ENCODE results near the gene FUBP3. TPM values are rescaled to one million over a fixed set of nuclear protein-coding genes. Genes with fewer than 3 reads are reported as not detected.

FUBP3 gene
- polyA plus RNA-seq, 1 donor (not counting 4 experiments of a cell fraction or from before 2014, with no cell fraction given) = 39.1 TPM

- Histone ChIP-seq H3K4me2 (ENCODE audit: control insufficient read depth, extremely low read depth, insufficient read depth, low read depth, low read length) (no peak overlapping the region), H3K9me1 (ENCODE audit: control insufficient read depth, extremely low read depth, insufficient read depth, low read length) (no peaks in the 10 kb centered on the region), H2AFZ (ENCODE audit: control insufficient read depth, low read length) (no peak overlapping the region), H3K36me3 (ENCODE audit: control insufficient read depth in 2 of 2, extremely low read depth in 1 of 2, insufficient read depth in 2 of 2, low read length in 2 of 2) (no peaks in the 10 kb centered on the region), H3K27ac (ENCODE audit: control insufficient read depth, insufficient read depth, low read length) (no peak overlapping the region), H3K4me1 (ENCODE audit: control insufficient read depth, extremely low read depth, insufficient read depth, low read length) (no peaks in the 10 kb centered on the region), H3K9me3 (ENCODE audit: control insufficient read depth, low read depth, low read length) (no peaks in the 10 kb centered on the region), H4K20me1 (ENCODE audit: control insufficient read depth, extremely low read depth, insufficient read depth, low read length) (no peaks in the 10 kb centered on the region), H3K9ac (ENCODE audit: control insufficient read depth, extremely low read depth, insufficient read depth, low read length) (no peak overlapping the region), H3K4me3 (ENCODE audit: control insufficient read depth in 2 of 3, extremely low read depth in 1 of 3, insufficient read depth in 2 of 3, low read depth in 1 of 3, low read length in 3 of 3) (no peak overlapping the region), H3K27me3 (ENCODE audit: control insufficient read depth, extremely low read depth, insufficient read depth, low read length) (no peaks in the 10 kb centered on the region), H3K79me2 (ENCODE audit: control insufficient read depth, insufficient read depth, low read length) (no peaks in the 10 kb centered on the region)
- no peak for FAIRE-seq
- no peak for TF ChIP-seq EZH2 (IDR thresholded peaks at IDR 0.05; ENCODE audit: low read length)
- TF ChIP-seq CTCF (optimal IDR thresholded peaks at IDR 0.05 in 1 of 3, IDR thresholded peaks at IDR 0.05 in 1 of 3, conservative IDR thresholded peaks at IDR 0.05 in 1 of 3; ENCODE audit: extremely low read depth in 1 of 3, insufficient read depth in 2 of 3, low read length in 3 of 3) = no peak
- DNase-seq (ENCODE audit: low read depth, low spot score) = no peak
- dilution Hi-C loops (cut with MboI; ENCODE audit: extremely low pct_ligation_motif_present, low sequenced_read_pairs) = no loop called here
Observed at GRCh38 chr9:130687615-130688014, 108.2 kb downstream of the FUBP3 start.

Small RNA genes within 50 kb of the gene (small RNA-seq; reads per million reads assigned to genes)
- 0 reads per million in 3 experiments for gene MIR6856 (ENCODE audit: insufficient read length in 3 of 3, low read depth in 3 of 3, low replicate concordance in 1 of 3)

Other genes with a start within 250 kb of the FUBP3 start
- 23.7 to 165 TPM (median 52.4 TPM) in 3 replicates for gene ASS1, start 134.6 kb upstream of the FUBP3 start, polyA plus RNA-seq
- not detected in 3 replicates for gene PRDM12, start 85.0 kb downstream of the FUBP3 start, polyA plus RNA-seq
- 22.1 to 37.5 TPM (median 35.9 TPM) in 3 replicates for gene EXOSC2, start 114.2 kb downstream of the FUBP3 start, polyA plus RNA-seq